NCI-H187 treated with DMSO at 0.1 percent for 48 hours (cell line): ENCODE data around the gene IDI1.
"Not testable (repeated sequence)": the region's sequence is repeated elsewhere in the genome, so short reads cannot be mapped to it uniquely, and the experiment has no call there.

Experiments
- DNase-seq: peaks from one replicate; lab custom pipeline; 2025; lab: John Stamatoyannopoulos, UW

Gene IDI1

DNA sequence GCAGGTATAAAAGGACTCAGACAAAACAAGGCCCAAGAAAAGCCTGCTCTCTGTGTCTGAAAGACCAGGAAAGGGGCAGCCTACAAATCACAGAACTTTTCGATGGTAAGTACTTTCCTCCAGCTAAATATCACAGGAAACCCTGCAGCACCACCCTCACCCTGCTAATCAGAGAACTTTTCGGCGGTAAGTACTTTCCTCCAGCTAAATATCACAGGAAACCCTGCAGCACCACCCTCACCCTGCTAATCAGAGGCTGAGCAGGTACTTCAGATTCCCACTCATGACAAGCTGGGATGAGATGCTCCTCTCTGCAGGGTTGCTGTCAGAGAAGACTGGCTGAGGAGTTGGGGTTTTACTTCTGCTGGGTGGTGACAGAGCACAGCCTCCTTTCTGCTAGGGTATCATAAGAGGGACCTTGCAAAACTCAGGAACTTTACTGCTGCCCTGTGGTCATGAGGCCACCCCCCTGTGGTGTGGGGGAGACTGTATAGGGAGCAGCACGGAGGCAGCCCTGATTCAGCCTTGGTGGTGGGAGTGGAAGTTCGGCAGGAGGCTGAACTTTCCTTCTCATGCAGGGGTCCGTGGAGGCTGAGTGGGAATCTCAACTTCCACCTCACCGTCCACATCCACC, 14.4 kb upstream of the IDI1 start:
- no peak for DNase-seq

GRCh38 chr10:1061930-1062774, 13.2 kb upstream of the IDI1 start:
- DNase-seq, result no peak

- no peak for DNase-seq
Measured at GRCh38 chr10:1059902-1060301, 11.0 kb upstream of the IDI1 start.

GRCh38 chr10:1058017-1058416, 9.1 kb upstream of the IDI1 start:
- no peak for DNase-seq

- no peak for DNase-seq
Measured at GRCh38 chr10:1057106-1057657, 8.3 kb upstream of the IDI1 start.

- no peak for DNase-seq
Measured at GRCh38 chr10:1056326-1057105, 7.6 kb upstream of the IDI1 start, which contains the start of gene WDR37. WDR37 (plus strand) TSS chr10:1056385; CDS start chr10:1072156, 15,771 bp downstream.

DNA sequence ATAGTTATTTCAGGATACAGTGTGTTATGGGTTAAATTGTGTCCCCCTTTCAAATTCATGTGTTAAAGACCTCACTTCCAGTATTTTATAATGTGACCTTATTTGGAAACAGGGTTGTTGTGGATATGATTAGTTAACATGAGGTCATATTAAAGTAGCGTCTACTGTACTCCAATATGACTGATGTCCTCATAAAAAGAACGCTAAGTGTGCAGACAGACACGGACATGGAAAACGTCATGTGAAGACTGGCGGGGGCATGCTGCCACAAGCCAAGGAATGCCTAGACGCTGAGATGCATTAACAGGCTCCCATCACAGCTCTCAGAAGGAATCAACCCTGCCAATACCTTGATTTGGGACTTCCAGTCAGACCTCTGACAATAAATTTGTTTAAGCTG, 5.8 kb upstream of the IDI1 start:
- DNase-seq, result no peak

DNA sequence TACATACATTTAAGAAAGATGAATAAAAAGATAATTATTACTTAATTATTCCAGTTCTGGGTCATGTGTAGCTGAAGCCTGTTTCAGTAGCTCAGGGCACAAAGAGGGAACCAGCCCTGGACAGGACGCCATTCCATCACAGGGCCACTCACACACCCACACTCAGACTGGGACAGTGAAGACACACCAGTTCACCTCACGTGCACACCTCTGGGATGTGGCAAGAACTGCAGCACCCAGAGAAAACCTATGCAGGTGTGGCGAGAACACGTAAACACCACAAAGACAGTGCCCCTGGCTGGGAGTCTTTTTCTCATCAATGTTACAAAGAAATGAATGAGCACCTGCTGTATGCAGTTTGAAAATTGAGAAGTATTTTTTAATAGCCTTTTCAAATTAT, 1.6 kb upstream of the IDI1 start:
- DNase-seq, result no peak

- DNase-seq, result no peak
Measured at GRCh38 chr10:1050145-1050544, 1.2 kb upstream of the IDI1 start.

DNA sequence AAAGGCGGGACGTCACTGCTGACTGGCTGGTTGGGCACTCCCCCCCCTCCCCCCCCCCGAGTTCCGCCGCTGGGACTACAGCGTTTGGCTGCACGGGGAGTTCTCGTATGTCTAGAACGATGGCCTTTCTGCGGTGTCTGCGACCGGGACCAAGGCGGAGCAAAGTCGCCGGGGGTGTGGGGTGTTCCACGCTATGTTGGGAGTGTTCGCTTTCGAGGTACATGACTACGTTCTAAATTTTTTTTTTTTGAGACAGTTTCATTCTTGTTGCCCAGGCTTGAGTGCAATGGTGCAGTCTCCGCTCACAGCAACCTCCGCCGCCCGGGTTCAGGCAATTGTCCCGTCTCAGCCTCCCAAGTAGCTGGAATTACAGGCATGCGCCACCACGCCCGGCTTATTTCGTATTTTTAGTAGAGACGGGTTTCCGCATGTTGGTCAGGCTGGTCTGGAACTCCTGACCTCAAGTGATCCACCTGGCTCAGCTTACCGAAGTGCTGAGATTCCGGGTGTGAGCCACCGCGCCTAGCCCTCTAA, 573 bp upstream of the IDI1 start:
- DNase-seq, result no peak

GRCh38 chr10:1048349-1048731, 579 bp downstream of the IDI1 start:
- no peak for DNase-seq

DNA sequence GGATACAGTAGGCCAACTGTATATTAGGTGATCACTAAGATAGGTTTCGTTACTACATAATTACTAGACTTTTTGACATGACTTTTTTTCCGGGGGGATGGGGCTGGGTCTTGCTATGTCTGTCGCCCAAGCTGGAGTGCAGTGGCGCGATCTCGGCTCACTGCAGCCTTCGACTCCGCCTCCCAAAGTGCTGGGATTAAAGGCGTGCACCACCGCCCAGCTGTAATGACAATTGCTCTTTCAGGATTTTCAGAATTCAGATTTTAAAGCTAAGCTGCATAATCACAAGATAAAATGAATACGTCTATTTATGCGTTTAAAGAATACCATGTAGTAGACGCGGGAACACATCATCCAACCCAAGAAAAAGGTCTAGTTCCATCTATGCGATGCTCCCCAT, 982 bp downstream of the IDI1 start:
- DNase-seq, result no peak

GRCh38 chr10:1045415-1045814, 3.5 kb downstream of the IDI1 start:
- no peak for DNase-seq

- no peak for DNase-seq
Measured at GRCh38 chr10:1044964-1045363, 4.0 kb downstream of the IDI1 start.

DNA sequence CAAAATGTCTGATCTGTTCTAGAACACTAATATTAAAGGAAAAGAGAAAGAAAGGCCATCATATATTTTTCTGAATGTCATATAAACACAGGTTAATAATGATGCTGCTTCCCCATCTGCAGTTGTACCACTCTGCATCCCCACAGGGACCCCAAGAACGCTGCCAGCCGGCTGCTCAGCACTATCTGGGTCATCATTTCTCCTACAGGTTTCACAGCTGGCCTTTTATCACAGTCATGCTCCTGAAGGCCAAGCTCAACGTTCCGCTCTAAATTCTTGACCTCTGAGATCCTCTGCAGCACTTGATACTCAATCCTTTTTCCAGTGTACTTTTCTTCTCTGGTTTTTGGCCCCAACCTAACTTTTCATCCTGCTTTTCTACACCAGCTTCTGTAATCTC, 4.8 kb downstream of the IDI1 start:
- no peak for DNase-seq

GRCh38 chr10:1043532-1043995, 5.4 kb downstream of the IDI1 start:
- no peak for DNase-seq

- DNase-seq, result no peak
Measured at GRCh38 chr10:1041514-1041913, 7.4 kb downstream of the IDI1 start.

DNA sequence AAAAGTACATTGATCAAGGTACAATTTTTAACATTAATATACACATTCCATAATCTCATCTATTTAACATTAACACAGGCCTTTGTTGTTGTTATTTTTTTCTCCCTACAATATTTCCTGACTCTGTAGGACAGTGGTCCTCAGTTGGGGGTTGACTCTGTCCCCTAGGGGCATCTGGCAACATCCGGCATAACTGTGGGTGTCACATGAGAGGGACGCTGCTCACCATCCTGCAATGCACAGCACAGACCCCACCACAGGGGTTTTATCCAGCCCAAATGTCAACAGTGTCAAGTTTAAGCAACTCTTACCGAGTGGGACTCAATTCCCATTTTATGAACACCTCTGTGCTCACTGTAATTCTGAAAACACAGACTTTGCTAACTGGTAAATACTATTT, 8.8 kb downstream of the IDI1 start:
- no peak for DNase-seq

DNA sequence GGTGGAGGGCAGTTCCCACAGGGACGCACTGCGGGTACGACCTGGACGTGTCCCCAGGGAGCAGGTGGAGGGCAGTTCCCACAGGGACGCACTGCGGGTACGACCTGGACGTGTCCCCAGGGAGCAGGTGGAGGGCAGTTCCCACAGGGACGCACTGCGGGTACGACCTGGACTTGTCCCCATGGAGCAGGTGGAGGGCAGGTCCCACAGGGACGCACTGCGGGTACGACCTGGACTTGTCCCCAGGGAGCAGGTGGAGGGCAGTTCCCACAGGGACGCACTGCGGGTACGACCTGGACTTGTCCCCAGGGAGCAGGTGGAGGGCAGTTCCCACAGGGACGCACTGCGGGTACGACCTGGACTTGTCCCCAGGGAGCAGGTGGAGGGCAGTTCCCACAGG, 10.2 kb downstream of the IDI1 start:
- DNase-seq, result not testable (repeated sequence)

DNA sequence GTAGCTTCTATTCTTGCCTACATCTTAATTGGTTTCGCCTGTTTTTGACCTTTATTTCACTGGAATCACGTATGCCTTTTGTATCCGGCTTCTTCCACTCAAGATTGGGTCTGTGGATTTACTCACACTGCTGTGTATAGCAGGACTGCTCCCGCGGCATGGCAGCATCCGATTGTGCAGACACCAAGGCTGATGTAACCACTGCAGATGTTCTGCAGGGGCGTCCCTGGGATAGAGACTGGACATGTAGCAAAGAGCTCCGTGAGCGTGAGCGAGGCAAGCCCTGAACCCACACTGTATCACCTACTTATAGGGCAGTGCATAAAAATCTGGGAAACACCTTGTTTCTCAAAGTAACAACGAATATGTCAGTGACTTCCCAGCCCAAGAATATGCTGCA, 11.8 kb downstream of the IDI1 start:
- DNase-seq, result no peak

DNA sequence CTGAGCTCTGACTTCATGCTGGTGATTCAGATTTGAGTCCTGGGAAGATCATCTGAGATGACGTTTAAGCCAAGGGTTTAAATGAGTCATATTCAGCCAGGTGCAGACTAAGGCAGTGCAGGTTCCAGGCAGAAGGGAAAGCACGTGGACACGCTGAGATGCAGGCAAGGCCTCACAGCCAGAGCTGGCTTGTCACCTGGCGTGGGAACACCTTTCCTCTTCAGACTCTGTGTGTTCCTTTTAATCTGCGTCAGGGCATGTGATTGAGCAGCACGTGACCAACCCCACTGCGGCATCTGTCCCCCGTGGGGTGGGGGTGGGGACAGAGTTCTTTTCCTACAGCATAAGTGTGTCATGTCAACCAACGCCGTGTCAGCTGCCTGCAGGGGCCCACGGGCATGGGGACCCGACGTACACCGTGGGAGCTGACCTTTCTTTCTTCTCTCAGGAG, 12.6 kb downstream of the IDI1 start:
- DNase-seq, result no peak

GRCh38 chr10:1035201-1035600, 13.7 kb downstream of the IDI1 start:
- DNase-seq, result no peak
